Activated naive CD4-positive, alpha-beta T cell treated with anti-CD3 and anti-CD28 coated beads for 36 hours (primary cell): ENCODE measurements around the gene NAXD. TPM values are rescaled to one million over a fixed set of nuclear protein-coding genes. Genes with fewer than 3 reads are reported as not detected.

Source experiments
- CTCF ChIA-PET: fragments of 350-600 bp; sonication (Branson Sonifier 250); formaldehyde crosslinking; loops from one replicate; lab custom pipeline; 2021; ENCODE audit warnings: antibody characterized with exemption; lab: Charles Lee
- DNase-seq: peaks from one replicate; pipeline ENCODE4 v3.0.0-alpha.2; 2020
- H3K27ac Mint-ChIP-seq: one replicate; pipeline ENCODE4 v1.8.0; 2021; ENCODE audit warnings: mild to moderate bottlenecking, mixed read lengths
- H3K27me3 Mint-ChIP-seq: one replicate; pipeline ENCODE4 v1.8.0; 2021; ENCODE audit warnings: low read depth, mixed read lengths
- H3K36me3 Mint-ChIP-seq: one replicate; pipeline ENCODE4 v1.8.0; 2021; ENCODE audit warnings: low read depth, mixed read lengths
- H3K4me1 Mint-ChIP-seq: one replicate; pipeline ENCODE4 v1.8.0; 2021; ENCODE audit warnings: low read depth, mixed read lengths
- H3K4me3 Mint-ChIP-seq: one replicate; pipeline ENCODE4 v1.8.0; 2021; ENCODE audit warnings: mild to moderate bottlenecking, moderate library complexity, mixed read lengths
- H3K9me3 Mint-ChIP-seq: one replicate; pipeline ENCODE4 v1.8.0; 2021; ENCODE audit warnings: mixed read lengths
- intact Hi-C: fragments of 100-400 bp; cut with micrococcal nuclease; formaldehyde crosslinking; loops from one replicate; pipeline ENCODE4 v1.15.1; 2023
- total RNA-seq, 2 experiments: library from RNA; stranded (reverse); gene quantifications; one replicate each; pipeline ENCODE4 v1.2.3, GENCODE V29; 2021

The NAXD gene
- total RNA-seq, 2 experiments from 2014 or later = 20.8 to 23.3 TPM

- no peak for DNase-seq
- intact Hi-C loops = loop anchor here (1.0 kb wide), 2 partner anchors 32 to 135 kb away; no protein-coding TSS in a partner anchor
- Mint-ChIP-seq H3K9me3 (no peaks in the 10 kb centered on the region), H3K27me3 (no peaks in the 10 kb centered on the region), H3K4me1 (no peaks in the 10 kb centered on the region), H3K36me3 (peaks cover 32% of the 10 kb centered on the region), H3K4me3 (no peak overlapping the region), H3K27ac (no peak overlapping the region)
- CTCF ChIA-PET = interaction anchor here (1.1 to 3.4 kb wide), 4 partner anchors 33 to 136 kb away, joined by 4 to 15 read pairs (median 5); no protein-coding TSS in a partner anchor
Observed at GRCh38 chr13:110683921-110684320, 68.6 kb downstream of the NAXD start.

- Mint-ChIP-seq H3K4me3 (no peak overlapping the region), H3K27ac (no peak overlapping the region), H3K36me3 (peaks cover 27% of the 10 kb centered on the region), H3K27me3 (no peaks in the 10 kb centered on the region), H3K9me3 (no peaks in the 10 kb centered on the region), H3K4me1 (no peaks in the 10 kb centered on the region)
- DNase-seq = no peak
- intact Hi-C loops = no loop called here
- CTCF ChIA-PET = interaction anchor here (1.1 kb wide), 1 partner anchor 32 kb away, joined by 4 read pairs; no protein-coding TSS in a partner anchor
Observed at GRCh38 chr13:110684388-110685056, 69.2 kb downstream of the NAXD start.

GRCh38 chr13:110685305-110686020 is 70.1 kb downstream of the NAXD start:
- H3K27me3 Mint-ChIP-seq = no peaks in the 10 kb centered on the region
- CTCF ChIA-PET = interaction anchor here (0.6 kb wide), 1 partner anchor 843 kb away, joined by 3 read pairs; no protein-coding TSS in a partner anchor
- intact Hi-C loops = no loop called here
- H3K4me3 Mint-ChIP-seq = no peak overlapping the region
- no peaks in the 10 kb centered on the region for H3K9me3 Mint-ChIP-seq
- H3K4me1 Mint-ChIP-seq = no peaks in the 10 kb centered on the region
- no peak for DNase-seq
- H3K27ac Mint-ChIP-seq = no peak overlapping the region
- H3K36me3 Mint-ChIP-seq = peaks cover 25% of the 10 kb centered on the region

GRCh38 chr13:110687736-110688135 is 72.4 kb downstream of the NAXD start:
- H3K27me3 Mint-ChIP-seq = no peaks in the 10 kb centered on the region
- CTCF ChIA-PET = interaction anchor here (0.7 kb wide), 1 partner anchor 18 kb away, joined by 5 read pairs; no protein-coding TSS in a partner anchor
- H3K4me3 Mint-ChIP-seq = no peak overlapping the region
- H3K9me3 Mint-ChIP-seq = no peaks in the 10 kb centered on the region
- peaks cover 19% of the 10 kb centered on the region for H3K36me3 Mint-ChIP-seq
- no peaks in the 10 kb centered on the region for H3K4me1 Mint-ChIP-seq
- H3K27ac Mint-ChIP-seq = no peak overlapping the region
- intact Hi-C loops = no loop called here
- no peak for DNase-seq

- H3K4me3 Mint-ChIP-seq = no peak overlapping the region
- peaks cover 23% of the 10 kb centered on the region for H3K36me3 Mint-ChIP-seq
- no peak overlapping the region for H3K27ac Mint-ChIP-seq
- CTCF ChIA-PET = no interaction called here
- H3K27me3 Mint-ChIP-seq = no peaks in the 10 kb centered on the region
- no peaks in the 10 kb centered on the region for H3K9me3 Mint-ChIP-seq
- no peaks in the 10 kb centered on the region for H3K4me1 Mint-ChIP-seq
- DNase-seq = no peak
- intact Hi-C loops = no loop called here
Observed at GRCh38 chr13:110689041-110689440, 73.7 kb downstream of the NAXD start.

Other genes with a start within 250 kb of the NAXD start
- 1 to 10 TPM; 1.4 to 1.5 TPM for gene RAB20, start 53.8 kb upstream of the NAXD start, total RNA-seq
- 10 to 100 TPM; 42.4 to 44.2 TPM for gene CARS2, start 90.6 kb downstream of the NAXD start, total RNA-seq
- gene ING1, start 98.2 kb downstream of the NAXD start, total RNA-seq = 10 to 100 TPM; 14.6 to 15.0 TPM